ENCODE results near the gene IQCH. TPM values are rescaled to one million over a fixed set of nuclear protein-coding genes. Genes with fewer than 3 reads are reported as not detected.

Gene IQCH
- total RNA-seq, 4 donors from 2014 or later: 0.66 to 3.0 (median 2.0) TPM

- H3K36me3 ChIP-seq: no peaks in the 10 kb centered on the region
- DNase-seq (ENCODE audit: low spot score in 2 of 2): no peak
- TF ChIP-seq, protein P1, sequence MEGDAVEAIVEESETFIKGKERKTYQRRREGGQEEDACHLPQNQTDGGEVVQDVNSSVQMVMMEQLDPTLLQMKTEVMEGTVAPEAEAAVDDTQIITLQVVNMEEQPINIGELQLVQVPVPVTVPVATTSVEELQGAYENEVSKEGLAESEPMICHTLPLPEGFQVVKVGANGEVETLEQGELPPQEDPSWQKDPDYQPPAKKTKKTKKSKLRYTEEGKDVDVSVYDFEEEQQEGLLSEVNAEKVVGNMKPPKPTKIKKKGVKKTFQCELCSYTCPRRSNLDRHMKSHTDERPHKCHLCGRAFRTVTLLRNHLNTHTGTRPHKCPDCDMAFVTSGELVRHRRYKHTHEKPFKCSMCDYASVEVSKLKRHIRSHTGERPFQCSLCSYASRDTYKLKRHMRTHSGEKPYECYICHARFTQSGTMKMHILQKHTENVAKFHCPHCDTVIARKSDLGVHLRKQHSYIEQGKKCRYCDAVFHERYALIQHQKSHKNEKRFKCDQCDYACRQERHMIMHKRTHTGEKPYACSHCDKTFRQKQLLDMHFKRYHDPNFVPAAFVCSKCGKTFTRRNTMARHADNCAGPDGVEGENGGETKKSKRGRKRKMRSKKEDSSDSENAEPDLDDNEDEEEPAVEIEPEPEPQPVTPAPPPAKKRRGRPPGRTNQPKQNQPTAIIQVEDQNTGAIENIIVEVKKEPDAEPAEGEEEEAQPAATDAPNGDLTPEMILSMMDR (IDR thresholded peaks at IDR 0.05): no peak
- H3K4me1 ChIP-seq: no peaks in the 10 kb centered on the region
- H3K27ac ChIP-seq: no peak overlapping the region
- no peaks in the 10 kb centered on the region for H3K27me3 ChIP-seq
- H3K9me3 ChIP-seq: no peaks in the 10 kb centered on the region
- no peak overlapping the region for H3K4me3 ChIP-seq
- WGBS, 2 donors: 92 to 100% methylated on average over 1 of the region's 1 CpG
These were observed 151.8 kb downstream of the IQCH start for GRCh38 chr15:67406257-67406861.

DNA sequence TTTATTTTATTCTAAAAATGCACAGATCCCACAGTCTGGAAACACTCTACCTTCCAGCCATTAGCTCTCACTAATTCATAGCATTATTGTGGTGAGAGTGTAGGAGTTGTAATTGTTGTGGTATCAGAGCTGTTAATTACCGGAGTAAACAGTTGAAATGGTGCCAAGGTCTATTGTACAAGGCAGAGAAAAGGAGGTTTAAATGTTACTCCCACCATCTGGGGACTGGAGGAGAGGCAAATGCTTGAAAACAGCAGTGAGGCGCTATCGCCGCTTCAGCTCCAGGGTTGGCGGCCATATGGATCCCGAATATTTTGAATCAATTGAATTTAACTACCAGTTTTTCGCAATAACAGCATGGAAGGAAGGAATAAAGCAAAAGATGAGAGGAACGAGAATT is 153.2 kb downstream of the IQCH start:
- no peak for DNase-seq (ENCODE audit: low spot score in 2 of 2)
- TF ChIP-seq, protein P1 (IDR thresholded peaks at IDR 0.05): no peak
- TF ChIP-seq POLR2A (IDR thresholded peaks at IDR 0.05): no peak
- TF ChIP-seq EP300 (IDR thresholded peaks at IDR 0.05): no peak
- Histone ChIP-seq H3K27ac (no peak overlapping the region), H3K4me3 (no peak overlapping the region), H3K9me3 (no peaks in the 10 kb centered on the region), H3K36me3 (peaks cover 0 to 3% (median 0%) of the 10 kb centered on the region in 3 donors), H3K4me1 (no peaks in the 10 kb centered on the region), H3K27me3 (no peaks in the 10 kb centered on the region)
- 85 to 89% methylated on average over 8 of the region's 8 CpGs for WGBS, 2 donors

- no peak overlapping the region for H3K4me3 ChIP-seq
- H3K4me1 ChIP-seq: no peaks in the 10 kb centered on the region
- TF ChIP-seq POLR2A (IDR thresholded peaks at IDR 0.05) (no peak), EP300 (IDR thresholded peaks at IDR 0.05) (no peak)
- TF ChIP-seq, protein P1 (IDR thresholded peaks at IDR 0.05): no peak
- no peaks in the 10 kb centered on the region for H3K27me3 ChIP-seq
- H3K36me3 ChIP-seq: peaks cover 0 to 3% (median 0%) of the 10 kb centered on the region in 3 donors
- H3K27ac ChIP-seq: no peak overlapping the region
- DNase-seq (ENCODE audit: low spot score in 2 of 2): no peak
- H3K9me3 ChIP-seq: no peaks in the 10 kb centered on the region
- WGBS, 2 donors: 61 to 70% methylated on average over 6 of the region's 6 CpGs
These were observed 154.6 kb downstream of the IQCH start for GRCh38 chr15:67409175-67409574.

DNA sequence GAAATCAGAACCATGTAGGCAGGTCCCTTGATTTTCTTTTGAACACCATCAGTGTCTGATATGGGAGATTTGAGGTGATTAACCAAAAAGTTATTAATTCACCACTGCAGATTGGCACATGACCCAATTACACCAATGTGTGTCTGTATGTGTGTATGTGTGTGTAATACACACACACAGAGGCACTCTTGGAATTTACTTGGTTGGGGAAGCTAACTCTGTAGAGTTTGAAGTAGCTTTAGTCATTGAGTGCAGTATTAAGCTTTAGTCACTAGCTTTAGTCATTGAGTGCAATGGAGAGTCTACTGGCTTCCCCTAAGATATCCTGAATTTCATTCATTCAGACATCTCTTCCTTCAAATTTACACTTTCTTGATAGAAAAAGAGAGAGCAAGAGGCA is 156.9 kb downstream of the IQCH start:
- TF ChIP-seq EP300 (IDR thresholded peaks at IDR 0.05) (no peak), POLR2A (IDR thresholded peaks at IDR 0.05) (no peak)
- TF ChIP-seq, protein P1 (IDR thresholded peaks at IDR 0.05): no peak
- DNase-seq (ENCODE audit: low spot score in 2 of 2): no peak
- H3K27ac ChIP-seq: no peak overlapping the region
- no peaks in the 10 kb centered on the region for H3K9me3 ChIP-seq
- no peaks in the 10 kb centered on the region for H3K27me3 ChIP-seq
- peaks cover 0 to 3% (median 0%) of the 10 kb centered on the region in 3 donors for H3K36me3 ChIP-seq
- H3K4me1 ChIP-seq: no peaks in the 10 kb centered on the region
- no peak overlapping the region for H3K4me3 ChIP-seq

DNA sequence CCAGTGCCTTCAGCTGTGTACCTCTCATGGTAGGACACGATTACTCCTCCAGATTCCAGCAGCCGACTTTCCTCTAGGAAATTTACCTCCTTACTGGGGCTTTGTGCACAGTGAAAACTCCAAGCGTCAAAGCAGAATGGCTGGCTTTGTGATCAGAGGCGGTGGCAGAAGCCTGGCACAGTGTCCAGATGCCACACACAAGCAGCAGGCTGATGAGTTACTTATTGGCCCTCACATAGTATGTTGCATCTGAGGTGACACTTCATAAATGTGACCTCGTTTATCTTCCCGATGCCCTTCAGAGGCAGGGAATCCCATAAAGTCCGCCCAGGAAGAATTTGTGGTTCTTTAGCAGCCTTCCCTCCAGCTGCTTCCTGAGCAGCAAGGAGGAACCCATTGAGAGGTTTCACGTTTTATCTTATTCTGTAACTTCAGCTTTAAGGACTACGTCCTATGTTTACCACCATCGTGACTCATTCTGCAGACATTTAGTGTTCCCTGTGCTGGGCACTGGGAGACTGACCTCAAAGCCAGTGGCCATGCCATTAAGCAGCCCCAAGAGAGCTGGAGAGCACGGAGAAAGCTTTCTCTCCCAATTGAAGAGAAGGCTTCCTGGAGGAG is 159.3 kb downstream of the IQCH start:
- H3K4me1 ChIP-seq: no peaks in the 10 kb centered on the region
- TF ChIP-seq, protein P1 (IDR thresholded peaks at IDR 0.05): no peak
- H3K9me3 ChIP-seq: no peaks in the 10 kb centered on the region
- H3K27ac ChIP-seq: no peak overlapping the region
- no peak for DNase-seq (ENCODE audit: low spot score in 2 of 2)
- peaks cover 0 to 3% (median 0%) of the 10 kb centered on the region in 3 donors for H3K36me3 ChIP-seq
- WGBS, 2 donors: 43 to 53% methylated on average over 11 of the region's 11 CpGs
- no peak overlapping the region for H3K4me3 ChIP-seq
- H3K27me3 ChIP-seq: no peaks in the 10 kb centered on the region

All from tibial nerve (tissue), 4 donors.